GM12878 (cell line): ENCODE data around the gene SLC39A1. TPM values are rescaled to one million over a fixed set of nuclear protein-coding genes. Genes with fewer than 3 reads are reported as not detected.

Experiments used
- BACH1 ChIP-seq: fragments of 450-650 bp; IDR thresholded peaks from 2 replicates; pipeline ENCODE4 v1.6.1; 2017; ENCODE audit warnings: mild to moderate bottlenecking, borderline replicate concordance
- BHLHE40 ChIP-seq, 2 experiments: fragments of 450-650 bp in 1 of 2; IDR thresholded peaks; 2 replicates each; pipeline ENCODE4 v1.6.1; 2011 to 2017; ENCODE audit warnings: low read depth in 2 of 2, borderline replicate concordance in 1 of 2, improper control_type of control experiment in 1 of 2, low read length in 1 of 2, mild to moderate bottlenecking in 1 of 2
- BRCA1 ChIP-seq: IDR thresholded peaks from 2 replicates; pipeline ENCODE4 v1.6.1; 2011; ENCODE audit warnings: low read depth, low read length, improper control_type of control experiment
- CBFB ChIP-seq: IDR thresholded peaks from 2 replicates; pipeline ENCODE4 v1.6.1; 2016; ENCODE audit warnings: antibody characterized with exemption, low read depth
- CBX3 ChIP-seq: fragments of 200-600 bp; sonication (generic); IDR thresholded peaks from 2 replicates; pipeline ENCODE4 v1.6.1; 2016; ENCODE audit warnings: low read depth, borderline replicate concordance
- CBX5 ChIP-seq: sonication (generic); IDR thresholded peaks from 2 replicates; pipeline ENCODE4 v1.6.1; 2016; ENCODE audit warnings: low read depth, moderate library complexity, mild to moderate bottlenecking, inconsistent platforms
- GABPA ChIP-seq: IDR thresholded peaks from 2 replicates; pipeline ENCODE4 v1.6.1; 2014; ENCODE audit warnings: antibody characterized with exemption, low read depth, mild to moderate bottlenecking, inconsistent platforms
- MYB ChIP-seq: fragments of 150-350 bp; IDR thresholded peaks from 2 replicates; pipeline ENCODE4 v1.6.1; 2014; ENCODE audit warnings: mild to moderate bottlenecking, low read depth, low read length, borderline replicate concordance
- NFIC ChIP-seq: IDR thresholded peaks from 2 replicates; pipeline ENCODE4 v1.6.1; 2012; ENCODE audit warnings: low read depth, mild to moderate bottlenecking, inconsistent platforms, low read length, moderate library complexity
- RBBP5 ChIP-seq: fragments of 200-600 bp; sonication (generic); conservative IDR thresholded peaks from 2 replicates; pipeline ENCODE4 v1.6.1; 2016
- RFX5 ChIP-seq: IDR thresholded peaks from 2 replicates; pipeline ENCODE4 v1.6.1; 2011; ENCODE audit warnings: low read depth, low read length, improper control_type of control experiment
- SIN3A ChIP-seq: IDR thresholded peaks from 2 replicates; pipeline ENCODE4 v1.6.1; 2012; ENCODE audit warnings: low read depth, low read length, improper control_type of control experiment
- SMAD1 ChIP-seq: fragments of 450-650 bp; IDR thresholded peaks from 2 replicates; pipeline ENCODE4 v1.6.1; 2018; ENCODE audit warnings: mild to moderate bottlenecking, low read depth; ENCODE audit not compliant: partially characterized antibody
- ZNF217 ChIP-seq: fragments of 450-650 bp; IDR thresholded peaks from 2 replicates; pipeline ENCODE4 v1.6.1; 2017; ENCODE audit warnings: antibody characterized with exemption, mild to moderate bottlenecking
- polyA plus RNA-seq, 11 experiments: library from polyadenylated mRNA; depleted of rRNA in 4 of 11; unstranded in 6 of 11; stranded (reverse) in 5 of 11; fragments of >200 nt; fragmentation: Nextera tagmentation in 4 of 11; fragmentation: Illumina TruSeq in 1 of 11; extraction: Ambion mirVana in 4 of 11; extraction: Trizol in 1 of 11; gene quantifications; 1 replicate in 1 of 11; 2 replicates in 10 of 11; pipeline versions ENCODE4 v1.2.1 to v1.2.3, GENCODE V29; 2011 to 2016; ENCODE audit warnings: inconsistent platforms in 2 of 11, missing spikeins in 2 of 11, low read depth in 1 of 11
- total RNA-seq, 4 experiments: library from RNA; depleted of rRNA in 3 of 4; stranded (reverse); fragments of >200 nt in 3 of 4; fragmentation: Illumina TruSeq in 1 of 4; extraction: Trizol in 1 of 4; gene quantifications; 2 replicates each; pipeline versions ENCODE4 v1.2.1 to v1.2.3, GENCODE V29; 2013 to 2021
- TF ChIP-seq, protein P1 (sequence below): fragments of 450-650 bp; IDR thresholded peaks from 2 replicates; pipeline ENCODE4 v1.6.1; 2017; ENCODE audit warnings: antibody characterized with exemption, mild to moderate bottlenecking, moderate library complexity
- TF ChIP-seq, protein P2 (sequence below): fragments of 450-650 bp; IDR thresholded peaks from 2 replicates; pipeline ENCODE4 v1.6.1; 2018; ENCODE audit warnings: borderline replicate concordance, mild to moderate bottlenecking; ENCODE audit not compliant: partially characterized antibody
- TF ChIP-seq, protein P3 (sequence below): IDR thresholded peaks from 2 replicates; pipeline ENCODE4 v1.6.1; 2012; ENCODE audit warnings: mild to moderate bottlenecking, low read depth, low read length
- TF ChIP-seq, protein P4 (sequence below): IDR thresholded peaks from 2 replicates; pipeline ENCODE4 v1.6.1; 2011; ENCODE audit warnings: low read depth, low read length, improper control_type of control experiment, borderline replicate concordance

The SLC39A1 gene
- total and polyA plus RNA-seq, 10 of the 15 experiments (the other 5 are each of a cell fraction or from before 2014, with no cell fraction given), result 8.8 to 98.6 (median 72.4) TPM

DNA sequence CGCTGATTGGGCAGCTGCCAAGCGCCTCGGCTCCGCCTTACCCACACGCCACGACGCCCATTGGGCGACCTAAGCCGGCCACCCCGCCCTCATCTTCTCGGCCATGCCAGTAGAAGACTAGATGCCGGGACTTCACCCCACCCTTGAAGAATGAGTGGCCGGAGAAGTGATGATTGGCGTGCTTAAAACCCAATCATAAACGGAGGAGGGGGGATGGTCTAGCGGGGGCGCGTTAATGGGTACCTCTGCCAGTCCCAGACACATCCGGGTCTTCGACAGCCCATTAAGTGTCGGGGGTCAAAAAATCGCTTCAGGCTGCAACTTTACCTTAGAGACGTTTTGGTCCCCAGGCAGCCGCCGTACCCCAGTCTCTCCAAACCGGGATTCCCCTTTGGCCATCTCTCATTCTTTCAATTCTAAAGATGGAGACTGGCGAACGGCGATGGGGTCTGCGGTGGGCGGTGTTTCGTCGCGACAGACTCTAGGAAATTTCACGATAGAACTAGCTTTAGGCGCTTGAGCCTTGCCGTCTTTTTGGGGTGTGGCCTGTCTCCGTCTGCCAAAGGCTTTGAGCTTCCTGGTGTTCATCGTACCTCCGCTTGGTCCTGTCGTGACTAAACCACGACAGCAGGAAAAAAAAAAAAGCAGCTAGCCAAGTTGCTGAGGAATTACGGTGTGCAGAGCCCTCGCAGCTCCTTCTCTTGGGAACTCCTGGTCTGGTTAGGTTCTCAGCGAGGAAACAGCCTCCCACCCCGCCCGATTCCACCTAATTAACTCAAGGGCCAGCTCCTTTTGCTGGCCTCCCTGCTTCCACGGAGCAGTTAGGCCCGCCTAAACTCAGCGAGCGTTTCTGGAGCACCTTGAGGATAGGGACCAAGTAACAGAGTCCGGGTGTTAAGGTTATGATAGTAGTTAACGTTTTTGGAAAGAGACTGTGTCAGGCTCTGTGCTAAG, 40.1 kb downstream of the SLC39A1 start, which contains the start of gene GATAD2B (continued):
- TF ChIP-seq, protein P1, sequence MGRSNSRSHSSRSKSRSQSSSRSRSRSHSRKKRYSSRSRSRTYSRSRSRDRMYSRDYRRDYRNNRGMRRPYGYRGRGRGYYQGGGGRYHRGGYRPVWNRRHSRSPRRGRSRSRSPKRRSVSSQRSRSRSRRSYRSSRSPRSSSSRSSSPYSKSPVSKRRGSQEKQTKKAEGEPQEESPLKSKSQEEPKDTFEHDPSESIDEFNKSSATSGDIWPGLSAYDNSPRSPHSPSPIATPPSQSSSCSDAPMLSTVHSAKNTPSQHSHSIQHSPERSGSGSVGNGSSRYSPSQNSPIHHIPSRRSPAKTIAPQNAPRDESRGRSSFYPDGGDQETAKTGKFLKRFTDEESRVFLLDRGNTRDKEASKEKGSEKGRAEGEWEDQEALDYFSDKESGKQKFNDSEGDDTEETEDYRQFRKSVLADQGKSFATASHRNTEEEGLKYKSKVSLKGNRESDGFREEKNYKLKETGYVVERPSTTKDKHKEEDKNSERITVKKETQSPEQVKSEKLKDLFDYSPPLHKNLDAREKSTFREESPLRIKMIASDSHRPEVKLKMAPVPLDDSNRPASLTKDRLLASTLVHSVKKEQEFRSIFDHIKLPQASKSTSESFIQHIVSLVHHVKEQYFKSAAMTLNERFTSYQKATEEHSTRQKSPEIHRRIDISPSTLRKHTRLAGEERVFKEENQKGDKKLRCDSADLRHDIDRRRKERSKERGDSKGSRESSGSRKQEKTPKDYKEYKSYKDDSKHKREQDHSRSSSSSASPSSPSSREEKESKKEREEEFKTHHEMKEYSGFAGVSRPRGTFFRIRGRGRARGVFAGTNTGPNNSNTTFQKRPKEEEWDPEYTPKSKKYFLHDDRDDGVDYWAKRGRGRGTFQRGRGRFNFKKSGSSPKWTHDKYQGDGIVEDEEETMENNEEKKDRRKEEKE, result no peak
- TF ChIP-seq CBFB, result peak; percentile 53
- TF ChIP-seq BACH1, result peak; percentile 100
- peak in 1 of 2 experiments; percentile 27; a peak in 2 of 4 replicates for TF ChIP-seq BHLHE40 (IDR thresholded peaks at IDR 0.05; ENCODE audit: borderline replicate concordance in 1 of 2, low read depth in 2 of 2, low read length in 1 of 2)
- TF ChIP-seq, protein P2, sequence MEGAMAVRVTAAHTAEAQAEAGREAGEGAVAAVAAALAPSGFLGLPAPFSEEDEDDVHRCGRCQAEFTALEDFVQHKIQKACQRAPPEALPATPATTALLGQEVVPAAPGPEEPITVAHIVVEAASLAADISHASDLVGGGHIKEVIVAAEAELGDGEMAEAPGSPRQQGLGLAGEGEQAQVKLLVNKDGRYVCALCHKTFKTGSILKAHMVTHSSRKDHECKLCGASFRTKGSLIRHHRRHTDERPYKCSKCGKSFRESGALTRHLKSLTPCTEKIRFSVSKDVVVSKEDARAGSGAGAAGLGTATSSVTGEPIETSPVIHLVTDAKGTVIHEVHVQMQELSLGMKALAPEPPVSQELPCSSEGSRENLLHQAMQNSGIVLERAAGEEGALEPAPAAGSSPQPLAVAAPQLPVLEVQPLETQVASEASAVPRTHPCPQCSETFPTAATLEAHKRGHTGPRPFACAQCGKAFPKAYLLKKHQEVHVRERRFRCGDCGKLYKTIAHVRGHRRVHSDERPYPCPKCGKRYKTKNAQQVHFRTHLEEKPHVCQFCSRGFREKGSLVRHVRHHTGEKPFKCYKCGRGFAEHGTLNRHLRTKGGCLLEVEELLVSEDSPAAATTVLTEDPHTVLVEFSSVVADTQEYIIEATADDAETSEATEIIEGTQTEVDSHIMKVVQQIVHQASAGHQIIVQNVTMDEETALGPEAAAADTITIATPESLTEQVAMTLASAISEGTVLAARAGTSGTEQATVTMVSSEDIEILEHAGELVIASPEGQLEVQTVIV, result peak; percentile 55
- peak; percentile 66 for TF ChIP-seq SMAD1
- no peak; the same call in 1 of the 2 replicates for TF ChIP-seq SIN3A
- TF ChIP-seq, protein P3, sequence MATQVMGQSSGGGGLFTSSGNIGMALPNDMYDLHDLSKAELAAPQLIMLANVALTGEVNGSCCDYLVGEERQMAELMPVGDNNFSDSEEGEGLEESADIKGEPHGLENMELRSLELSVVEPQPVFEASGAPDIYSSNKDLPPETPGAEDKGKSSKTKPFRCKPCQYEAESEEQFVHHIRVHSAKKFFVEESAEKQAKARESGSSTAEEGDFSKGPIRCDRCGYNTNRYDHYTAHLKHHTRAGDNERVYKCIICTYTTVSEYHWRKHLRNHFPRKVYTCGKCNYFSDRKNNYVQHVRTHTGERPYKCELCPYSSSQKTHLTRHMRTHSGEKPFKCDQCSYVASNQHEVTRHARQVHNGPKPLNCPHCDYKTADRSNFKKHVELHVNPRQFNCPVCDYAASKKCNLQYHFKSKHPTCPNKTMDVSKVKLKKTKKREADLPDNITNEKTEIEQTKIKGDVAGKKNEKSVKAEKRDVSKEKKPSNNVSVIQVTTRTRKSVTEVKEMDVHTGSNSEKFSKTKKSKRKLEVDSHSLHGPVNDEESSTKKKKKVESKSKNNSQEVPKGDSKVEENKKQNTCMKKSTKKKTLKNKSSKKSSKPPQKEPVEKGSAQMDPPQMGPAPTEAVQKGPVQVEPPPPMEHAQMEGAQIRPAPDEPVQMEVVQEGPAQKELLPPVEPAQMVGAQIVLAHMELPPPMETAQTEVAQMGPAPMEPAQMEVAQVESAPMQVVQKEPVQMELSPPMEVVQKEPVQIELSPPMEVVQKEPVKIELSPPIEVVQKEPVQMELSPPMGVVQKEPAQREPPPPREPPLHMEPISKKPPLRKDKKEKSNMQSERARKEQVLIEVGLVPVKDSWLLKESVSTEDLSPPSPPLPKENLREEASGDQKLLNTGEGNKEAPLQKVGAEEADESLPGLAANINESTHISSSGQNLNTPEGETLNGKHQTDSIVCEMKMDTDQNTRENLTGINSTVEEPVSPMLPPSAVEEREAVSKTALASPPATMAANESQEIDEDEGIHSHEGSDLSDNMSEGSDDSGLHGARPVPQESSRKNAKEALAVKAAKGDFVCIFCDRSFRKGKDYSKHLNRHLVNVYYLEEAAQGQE, result no peak
- no peak for TF ChIP-seq NFIC
- TF ChIP-seq RFX5, result peak; percentile 69
- TF ChIP-seq RBBP5, result no peak
- TF ChIP-seq CBX3, result no peak
- peak; percentile 71; the same call in 1 of the 2 replicates for TF ChIP-seq CBX5
- TF ChIP-seq ZNF217, result no peak
- no peak for TF ChIP-seq MYB
- TF ChIP-seq BRCA1, result no peak
- TF ChIP-seq, protein P4, sequence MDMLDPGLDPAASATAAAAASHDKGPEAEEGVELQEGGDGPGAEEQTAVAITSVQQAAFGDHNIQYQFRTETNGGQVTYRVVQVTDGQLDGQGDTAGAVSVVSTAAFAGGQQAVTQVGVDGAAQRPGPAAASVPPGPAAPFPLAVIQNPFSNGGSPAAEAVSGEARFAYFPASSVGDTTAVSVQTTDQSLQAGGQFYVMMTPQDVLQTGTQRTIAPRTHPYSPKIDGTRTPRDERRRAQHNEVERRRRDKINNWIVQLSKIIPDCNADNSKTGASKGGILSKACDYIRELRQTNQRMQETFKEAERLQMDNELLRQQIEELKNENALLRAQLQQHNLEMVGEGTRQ, result no peak
- no peak for TF ChIP-seq GABPA
